GM12878 (cell line): ENCODE data around the gene GPR34.

Source experiments
- BCL3 ChIP-seq: IDR thresholded peaks from 2 replicates; pipeline ENCODE4 v1.6.1; 2011; ENCODE audit warnings: borderline replicate concordance, low read depth, mild to moderate bottlenecking, moderate library complexity, low read length; ENCODE audit not compliant: insufficient read depth, poor library complexity, severe bottlenecking
- CBFB ChIP-seq: IDR thresholded peaks from 2 replicates; pipeline ENCODE4 v1.6.1; 2016; ENCODE audit warnings: antibody characterized with exemption, low read depth
- CTCF ChIP-seq, 3 experiments: IDR thresholded peaks in 2 of 3; conservative IDR thresholded peaks in 1 of 3; 2 replicates each; pipeline ENCODE4 v1.5.1; 2011; ENCODE audit warnings: low read depth in 3 of 3, low read length in 3 of 3, mild to moderate bottlenecking in 3 of 3, control low read depth in 2 of 3, moderate library complexity in 2 of 3, inconsistent platforms in 1 of 3, mixed read lengths in 1 of 3; ENCODE audit not compliant: control insufficient read depth in 2 of 3, insufficient read depth in 1 of 3; ENCODE audit errors: extremely low read depth in 1 of 3
- ELK1 ChIP-seq: IDR thresholded peaks from 2 replicates; pipeline ENCODE4 v1.6.1; 2012; ENCODE audit warnings: low read depth, low read length, improper control_type of control experiment
- EZH2 ChIP-seq: IDR thresholded peaks from 2 replicates; pipeline ENCODE4 v1.6.1; 2012; ENCODE audit warnings: low read depth, mild to moderate bottlenecking, control low read depth, inconsistent platforms, low read length, borderline replicate concordance; ENCODE audit not compliant: control insufficient read depth
- IRF3 ChIP-seq: fragments of 450-650 bp; IDR thresholded peaks from 2 replicates; pipeline ENCODE4 v1.6.1; 2014; ENCODE audit warnings: mild to moderate bottlenecking
- POLR2A ChIP-seq: IDR thresholded peaks from 2 replicates; pipeline ENCODE4 v1.6.1; 2011; ENCODE audit warnings: low read depth, mild to moderate bottlenecking, low read length
- REST ChIP-seq: IDR thresholded peaks from 2 replicates; pipeline ENCODE4 v1.6.1; 2012; ENCODE audit warnings: mild to moderate bottlenecking, low read depth, low read length
- SKIL ChIP-seq: fragments of 450-650 bp; IDR thresholded peaks from 2 replicates; pipeline ENCODE4 v1.6.1; 2017; ENCODE audit warnings: mild to moderate bottlenecking, low read depth, inconsistent platforms; ENCODE audit not compliant: poor library complexity, severe bottlenecking
- SMC3 ChIP-seq: IDR thresholded peaks from 2 replicates; pipeline ENCODE4 v1.6.1; 2011; ENCODE audit warnings: low read length, improper control_type of control experiment, borderline replicate concordance
- TCF3 ChIP-seq: IDR thresholded peaks from 2 replicates; pipeline ENCODE4 v1.6.1; 2012; ENCODE audit warnings: low read depth, mild to moderate bottlenecking, low read length, borderline replicate concordance; ENCODE audit not compliant: insufficient read depth
- TF ChIP-seq, protein P1 (sequence below): IDR thresholded peaks from 2 replicates; pipeline ENCODE4 v1.6.1; 2012; ENCODE audit warnings: low read depth, low read length, improper control_type of control experiment

GRCh38 chrX:41728125-41728524 lies 39.4 kb downstream of the GPR34 start:
- no peak for TF ChIP-seq CTCF (IDR thresholded peaks at IDR 0.05 in 2 of 3, conservative IDR thresholded peaks at IDR 0.05 in 1 of 3; ENCODE audit: control insufficient read depth in 2 of 3, extremely low read depth in 1 of 3, insufficient read depth in 1 of 3, low read depth in 3 of 3, low read length in 3 of 3)
- no peak for TF ChIP-seq ELK1
- TF ChIP-seq SMC3, result no peak
- TF ChIP-seq IRF3, result no peak
- no peak for TF ChIP-seq CBFB
- TF ChIP-seq, protein P1, sequence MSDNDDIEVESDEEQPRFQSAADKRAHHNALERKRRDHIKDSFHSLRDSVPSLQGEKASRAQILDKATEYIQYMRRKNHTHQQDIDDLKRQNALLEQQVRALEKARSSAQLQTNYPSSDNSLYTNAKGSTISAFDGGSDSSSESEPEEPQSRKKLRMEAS, result no peak
- no peak for TF ChIP-seq POLR2A
- TF ChIP-seq REST, result no peak
- no peak for TF ChIP-seq EZH2
- TF ChIP-seq TCF3, result no peak
- TF ChIP-seq SKIL, result no peak
- TF ChIP-seq BCL3, result no peak
